ENCODE results near the gene TANK.

GRCh38 chr2:161233858-161234431 is 73.7 kb downstream of the TANK start:
- TF ChIP-seq, protein P1, sequence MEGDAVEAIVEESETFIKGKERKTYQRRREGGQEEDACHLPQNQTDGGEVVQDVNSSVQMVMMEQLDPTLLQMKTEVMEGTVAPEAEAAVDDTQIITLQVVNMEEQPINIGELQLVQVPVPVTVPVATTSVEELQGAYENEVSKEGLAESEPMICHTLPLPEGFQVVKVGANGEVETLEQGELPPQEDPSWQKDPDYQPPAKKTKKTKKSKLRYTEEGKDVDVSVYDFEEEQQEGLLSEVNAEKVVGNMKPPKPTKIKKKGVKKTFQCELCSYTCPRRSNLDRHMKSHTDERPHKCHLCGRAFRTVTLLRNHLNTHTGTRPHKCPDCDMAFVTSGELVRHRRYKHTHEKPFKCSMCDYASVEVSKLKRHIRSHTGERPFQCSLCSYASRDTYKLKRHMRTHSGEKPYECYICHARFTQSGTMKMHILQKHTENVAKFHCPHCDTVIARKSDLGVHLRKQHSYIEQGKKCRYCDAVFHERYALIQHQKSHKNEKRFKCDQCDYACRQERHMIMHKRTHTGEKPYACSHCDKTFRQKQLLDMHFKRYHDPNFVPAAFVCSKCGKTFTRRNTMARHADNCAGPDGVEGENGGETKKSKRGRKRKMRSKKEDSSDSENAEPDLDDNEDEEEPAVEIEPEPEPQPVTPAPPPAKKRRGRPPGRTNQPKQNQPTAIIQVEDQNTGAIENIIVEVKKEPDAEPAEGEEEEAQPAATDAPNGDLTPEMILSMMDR (IDR thresholded peaks at IDR 0.05 in 2 of 3, conservative IDR thresholded peaks at IDR 0.05 in 1 of 3; ENCODE audit: borderline replicate concordance in 1 of 3, insufficient read depth in 1 of 3, low read depth in 2 of 3, low read length in 2 of 3) = no peak
- no peak for TF ChIP-seq CEBPB (IDR thresholded peaks at IDR 0.05; ENCODE audit: low read depth)
- TF ChIP-seq POLR2AphosphoS5 (IDR thresholded peaks at IDR 0.05; ENCODE audit: low read depth, low read length) = no peak
- TF ChIP-seq POLR2A (IDR thresholded peaks at IDR 0.05; ENCODE audit: borderline replicate concordance, extremely low read depth, insufficient read depth, insufficient read length) = no peak
- no peak for TF ChIP-seq RAD21 (IDR thresholded peaks at IDR 0.05; ENCODE audit: low read depth)
- no peak for TF ChIP-seq EZH2 (IDR thresholded peaks at IDR 0.05)
- no peak for TF ChIP-seq CBX3 (IDR thresholded peaks at IDR 0.05; ENCODE audit: low read depth)
- no peak for TF ChIP-seq MAX (IDR thresholded peaks at IDR 0.05)
- no peak for TF ChIP-seq SP1 (IDR thresholded peaks at IDR 0.05; ENCODE audit: low read depth)
- no peak for TF ChIP-seq FOSL1 (IDR thresholded peaks at IDR 0.05; ENCODE audit: low read depth)
- no peak for TF ChIP-seq EGR1 (IDR thresholded peaks at IDR 0.05; ENCODE audit: low read depth)
- TF ChIP-seq, protein P2, sequence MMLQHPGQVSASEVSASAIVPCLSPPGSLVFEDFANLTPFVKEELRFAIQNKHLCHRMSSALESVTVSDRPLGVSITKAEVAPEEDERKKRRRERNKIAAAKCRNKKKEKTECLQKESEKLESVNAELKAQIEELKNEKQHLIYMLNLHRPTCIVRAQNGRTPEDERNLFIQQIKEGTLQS (IDR thresholded peaks at IDR 0.05) = no peak
- TF ChIP-seq, protein P3, sequence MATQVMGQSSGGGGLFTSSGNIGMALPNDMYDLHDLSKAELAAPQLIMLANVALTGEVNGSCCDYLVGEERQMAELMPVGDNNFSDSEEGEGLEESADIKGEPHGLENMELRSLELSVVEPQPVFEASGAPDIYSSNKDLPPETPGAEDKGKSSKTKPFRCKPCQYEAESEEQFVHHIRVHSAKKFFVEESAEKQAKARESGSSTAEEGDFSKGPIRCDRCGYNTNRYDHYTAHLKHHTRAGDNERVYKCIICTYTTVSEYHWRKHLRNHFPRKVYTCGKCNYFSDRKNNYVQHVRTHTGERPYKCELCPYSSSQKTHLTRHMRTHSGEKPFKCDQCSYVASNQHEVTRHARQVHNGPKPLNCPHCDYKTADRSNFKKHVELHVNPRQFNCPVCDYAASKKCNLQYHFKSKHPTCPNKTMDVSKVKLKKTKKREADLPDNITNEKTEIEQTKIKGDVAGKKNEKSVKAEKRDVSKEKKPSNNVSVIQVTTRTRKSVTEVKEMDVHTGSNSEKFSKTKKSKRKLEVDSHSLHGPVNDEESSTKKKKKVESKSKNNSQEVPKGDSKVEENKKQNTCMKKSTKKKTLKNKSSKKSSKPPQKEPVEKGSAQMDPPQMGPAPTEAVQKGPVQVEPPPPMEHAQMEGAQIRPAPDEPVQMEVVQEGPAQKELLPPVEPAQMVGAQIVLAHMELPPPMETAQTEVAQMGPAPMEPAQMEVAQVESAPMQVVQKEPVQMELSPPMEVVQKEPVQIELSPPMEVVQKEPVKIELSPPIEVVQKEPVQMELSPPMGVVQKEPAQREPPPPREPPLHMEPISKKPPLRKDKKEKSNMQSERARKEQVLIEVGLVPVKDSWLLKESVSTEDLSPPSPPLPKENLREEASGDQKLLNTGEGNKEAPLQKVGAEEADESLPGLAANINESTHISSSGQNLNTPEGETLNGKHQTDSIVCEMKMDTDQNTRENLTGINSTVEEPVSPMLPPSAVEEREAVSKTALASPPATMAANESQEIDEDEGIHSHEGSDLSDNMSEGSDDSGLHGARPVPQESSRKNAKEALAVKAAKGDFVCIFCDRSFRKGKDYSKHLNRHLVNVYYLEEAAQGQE (IDR thresholded peaks at IDR 0.05; ENCODE audit: low read depth) = no peak

Data from HCT116 (cell line).